Mucosa of descending colon (tissue), 3 donors: Measurements from ENCODE around the gene DAPK3. TPM values are rescaled to one million over a fixed set of nuclear protein-coding genes. Genes with fewer than 3 reads are reported as not detected.
"Not testable (repeated sequence)": the region's sequence is repeated elsewhere in the genome, so short reads cannot be mapped to it uniquely, and the experiment has no call there.

ENCODE experiments used
- ATAC-seq: fragments of 200-7000 bp; cut with Tn5 transposase; one replicate; pipeline ENCODE4 v1.9.1; 2020; ENCODE audit warnings: mild to moderate bottlenecking, moderate library complexity
- DNase-seq, 3 donors: peaks; one replicate each; pipeline ENCODE4 v3.0.0-alpha.2; 2020
- H3K36me3 ChIP-seq: fragments of 200-600 bp; one replicate; pipeline ENCODE4 v1.8.0; 2021; ENCODE audit warnings: low read depth, mild to moderate bottlenecking
- H3K4me1 ChIP-seq: fragments of 200-600 bp; one replicate; pipeline ENCODE4 v1.8.0; 2021; ENCODE audit warnings: low read depth, mild to moderate bottlenecking
- H3K4me3 ChIP-seq: fragments of 200-600 bp; one replicate; pipeline ENCODE4 v1.8.0; 2021; ENCODE audit warnings: mild to moderate bottlenecking
- H3K9me3 ChIP-seq: fragments of 200-600 bp; one replicate; pipeline ENCODE4 v1.8.0; 2021; ENCODE audit warnings: mild to moderate bottlenecking
- CTCF ChIP-seq: fragments of 200-600 bp; IDR thresholded peaks from one replicate; pipeline ENCODE4 v1.8.0; 2022; ENCODE audit warnings: antibody characterized with exemption, mild to moderate bottlenecking
- intact Hi-C, 2 donors: fragments of 100-400 bp; cut with DNase I in 1 of 2; cut with micrococcal nuclease in 1 of 2; formaldehyde crosslinking; loops; one replicate each; pipeline versions ENCODE4 v1.11.0 to v1.11.1; 2022; cut with DNase I, micrococcal nuclease
- total RNA-seq, 3 donors: library from RNA; stranded (reverse); fragmentation: NEBNext Ultra II Directional in 2 of 3; extraction: Animal tissue kit (Norgen Biotek cat#: 25700) in 2 of 3; gene quantifications; one replicate each; pipeline versions ENCODE4 v1.2.1 to v1.2.4, GENCODE V29; 2021 to 2023
- donor health status: DM: no; HTN: no; CAD: no; lungs with moderate emphysema.
- donor health status: DM: no; HTN: no; CAD: no.
- donor health status: DM: no; HTN: yes; CAD: no.

Gene DAPK3
- total RNA-seq, 3 donors from 2014 or later, result 51.3 to 121 (median 56.9) TPM

GRCh38 chr19:3955688-3956087, 15.2 kb downstream of the DAPK3 start:
- no peaks in the 10 kb centered on the region for H3K4me1 ChIP-seq
- intact Hi-C loops, result no loop called here
- H3K36me3 ChIP-seq, result peaks cover 18% of the 10 kb centered on the region
- no peak for TF ChIP-seq CTCF
- no peak overlapping the region for H3K4me3 ChIP-seq
- ATAC-seq (no peak), DNase-seq (no peak)
- no peaks in the 10 kb centered on the region for H3K9me3 ChIP-seq

DNA sequence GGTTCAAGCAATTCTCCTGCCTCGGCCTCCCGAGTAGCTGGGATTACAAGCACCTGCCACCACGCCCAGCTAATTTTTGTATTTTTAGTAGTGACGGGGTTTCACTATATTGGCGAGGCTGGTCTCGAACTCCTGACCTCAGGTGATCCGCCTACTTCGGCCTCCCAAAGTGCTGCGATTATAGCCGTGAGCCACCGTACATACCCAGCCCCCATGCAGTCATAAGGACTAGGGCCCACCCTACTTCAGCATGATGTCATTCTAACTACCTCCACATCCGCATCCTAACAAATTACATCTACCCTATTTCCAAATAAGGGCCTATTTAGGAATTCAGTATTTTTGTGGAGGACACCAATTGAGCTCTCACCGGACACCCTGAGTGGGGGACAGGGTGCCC, 15.6 kb downstream of the DAPK3 start:
- ATAC-seq, H3K4me1 ChIP-seq, H3K4me3 ChIP-seq, DNase-seq, intact Hi-C loops, H3K9me3 ChIP-seq: not testable (repeated sequence)
- H3K36me3 ChIP-seq, result peaks cover 18% of the 10 kb centered on the region

GRCh38 chr19:3954107-3954506, 16.8 kb downstream of the DAPK3 start:
- DNase-seq (no peak), ATAC-seq (no peak)
- Histone ChIP-seq H3K9me3 (no peaks in the 10 kb centered on the region), H3K36me3 (peaks cover 10% of the 10 kb centered on the region), H3K4me1 (no peaks in the 10 kb centered on the region), H3K4me3 (no peak overlapping the region)
- intact Hi-C loops, result no loop called here
- TF ChIP-seq CTCF, result no peak

DNA sequence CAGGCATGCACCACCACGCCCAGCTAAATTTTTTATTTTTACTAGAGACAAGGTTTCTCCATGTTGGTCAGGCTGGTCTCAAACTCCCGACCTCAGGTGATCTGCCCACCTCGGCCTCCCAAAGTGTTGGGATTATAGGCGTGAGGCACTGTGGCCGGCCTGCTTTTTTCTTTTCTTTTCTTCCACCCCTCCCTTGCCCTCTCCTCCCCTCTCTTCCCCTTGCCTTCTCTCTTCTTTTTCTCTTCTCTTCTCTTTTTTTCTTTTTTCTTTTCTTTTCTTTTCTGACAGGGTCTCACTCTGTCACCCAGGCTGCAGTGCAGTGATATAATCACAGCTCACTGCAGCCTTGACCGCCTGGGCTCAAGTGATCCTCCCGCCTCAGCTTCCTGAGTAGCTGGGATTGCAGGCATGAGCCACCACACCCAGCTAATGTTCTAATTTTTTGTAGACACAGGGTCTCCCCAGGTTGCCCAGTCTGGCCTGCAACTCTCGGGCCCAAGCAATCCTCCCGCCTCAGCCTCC, 18.1 kb downstream of the DAPK3 start:
- DNase-seq, H3K4me3 ChIP-seq, H3K9me3 ChIP-seq, H3K4me1 ChIP-seq, ATAC-seq, H3K36me3 ChIP-seq, intact Hi-C loops: not testable (repeated sequence)

GRCh38 chr19:3950871-3951861, 19.7 kb downstream of the DAPK3 start:
- TF ChIP-seq CTCF, result no peak
- peak; percentile 44 for ATAC-seq
- no peak overlapping the region for H3K4me3 ChIP-seq
- intact Hi-C loops, result no loop called here
- H3K36me3 ChIP-seq, result no peaks in the 10 kb centered on the region
- no peak for DNase-seq
- H3K4me1 ChIP-seq, result no peaks in the 10 kb centered on the region
- H3K9me3 ChIP-seq, result no peaks in the 10 kb centered on the region

GRCh38 chr19:3949997-3950859, 20.7 kb downstream of the DAPK3 start:
- no peak for DNase-seq
- no peak for TF ChIP-seq CTCF
- intact Hi-C loops, result no loop called here
- Histone ChIP-seq H3K4me3 (no peak overlapping the region), H3K36me3 (no peaks in the 10 kb centered on the region), H3K9me3 (no peaks in the 10 kb centered on the region), H3K4me1 (no peaks in the 10 kb centered on the region)
- no peak for ATAC-seq
